H1 (cell line): Measurements from ENCODE around the gene SOCS7. TPM values are rescaled to one million over a fixed set of nuclear protein-coding genes. Genes with fewer than 3 reads are reported as not detected.

ENCODE experiments used
- CTCF ChIA-PET: fragments of 300-600 bp; sonication (Branson Sonifier 250); formaldehyde crosslinking; loops from one replicate; lab custom pipeline; 2021; ENCODE audit not compliant: partially characterized antibody; lab: Charles Lee
- POLR2A ChIA-PET: fragments of 300-600 bp; sonication (Branson Sonifier 250); formaldehyde crosslinking; loops from one replicate; lab custom pipeline; 2021; ENCODE audit warnings: inconsistent platforms; ENCODE audit not compliant: partially characterized antibody; lab: Charles Lee
- DNase-seq, 2 experiments: peaks; one replicate each; pipeline versions ENCODE4 v3.0.0 to v3.0.0-alpha.2; 2010 to 2022; ENCODE audit warnings: low spot score in 2 of 2, low read depth in 1 of 2, mixed read lengths in 1 of 2
- FAIRE-seq: peaks from 2 replicates; lab custom pipeline; 2011; peaks lifted over from hg19 to GRCh38; lab: Jason Lieb, UNC
- H2AFZ ChIP-seq: 2 replicates; pipeline ENCODE4 v1.8.1; 2012; ENCODE audit warnings: low read length, inconsistent platforms
- H2AK5ac ChIP-seq: 2 replicates; pipeline ENCODE4 v1.6.1; 2013; ENCODE audit warnings: low read depth, low read length
- H2BK120ac ChIP-seq: replicated peaks from 2 replicates; pipeline ENCODE3; 2013; ENCODE audit warnings: low read depth, low read length, inconsistent platforms
- H2BK12ac ChIP-seq: 2 replicates; pipeline ENCODE4 v1.6.1; 2013; ENCODE audit warnings: low read depth, low read length
- H2BK15ac ChIP-seq: 2 replicates; pipeline ENCODE4 v1.6.1; 2013; ENCODE audit warnings: low read length
- H2BK20ac ChIP-seq: 2 replicates; pipeline ENCODE4 v1.6.1; 2013; ENCODE audit warnings: low read length
- H2BK5ac ChIP-seq: 2 replicates; pipeline ENCODE4 v1.6.1; 2013; ENCODE audit warnings: low read depth, low read length
- H3K14ac ChIP-seq: 2 replicates; pipeline ENCODE4 v1.6.1; 2013; ENCODE audit warnings: inconsistent platforms; ENCODE audit not compliant: insufficient read length
- H3K18ac ChIP-seq: 2 replicates; pipeline ENCODE4 v1.6.1; 2013; ENCODE audit warnings: low read length; ENCODE audit errors: extremely low read depth
- H3K23ac ChIP-seq: 2 replicates; pipeline ENCODE4 v1.6.1; 2013; ENCODE audit warnings: inconsistent platforms; ENCODE audit not compliant: insufficient read length
- H3K23me2 ChIP-seq: 2 replicates; pipeline ENCODE4 v1.6.1; 2013; ENCODE audit warnings: low read depth, low read length
- H3K27ac ChIP-seq: 2 replicates; pipeline ENCODE4 v1.6.1; 2011; ENCODE audit warnings: low read depth, low read length, inconsistent platforms
- H3K27me3 ChIP-seq, 4 experiments: replicated peaks in 1 of 4; 1 replicate in 1 of 4; 2 replicates in 3 of 4; pipeline versions ENCODE4 v1.6.1 to v1.8.1; 2011 to 2013; ENCODE audit warnings: low read length in 3 of 4, mild to moderate bottlenecking in 3 of 4, inconsistent platforms in 2 of 4, mixed read lengths in 2 of 4, moderate library complexity in 1 of 4; ENCODE audit not compliant: control insufficient read depth in 3 of 4, insufficient read depth in 3 of 4; ENCODE audit errors: extremely low read depth in 1 of 4
- H3K36me3 ChIP-seq, 4 experiments: 2 replicates each; pipeline versions ENCODE4 v1.6.1 to v1.8.1; 2011 to 2013; ENCODE audit warnings: mild to moderate bottlenecking in 4 of 4, low read length in 3 of 4, moderate library complexity in 2 of 4, control low read depth in 1 of 4, inconsistent platforms in 1 of 4; ENCODE audit not compliant: insufficient read depth in 4 of 4, control insufficient read depth in 2 of 4
- H3K4ac ChIP-seq: replicated peaks from 2 replicates; pipeline ENCODE3; 2013; ENCODE audit warnings: low read length, low read depth, mixed read lengths, inconsistent platforms; ENCODE audit not compliant: insufficient read length
- H3K4me1 ChIP-seq, 4 experiments: replicated peaks in 1 of 4; 1 replicate in 1 of 4; 2 replicates in 3 of 4; pipeline versions ENCODE4 v1.6.1 to v1.8.1; 2011 to 2013; ENCODE audit warnings: low read length in 3 of 4, inconsistent platforms in 2 of 4, mixed read lengths in 1 of 4; ENCODE audit not compliant: insufficient read depth in 4 of 4, control insufficient read depth in 3 of 4
- H3K4me2 ChIP-seq, 2 experiments: 2 replicates each; pipeline versions ENCODE4 v1.6.1 to v1.8.1; 2011 to 2013; ENCODE audit warnings: low read depth in 2 of 2, low read length in 2 of 2, control low read depth in 1 of 2, inconsistent platforms in 1 of 2, mild to moderate bottlenecking in 1 of 2; ENCODE audit not compliant: insufficient read depth in 1 of 2
- H3K4me3 ChIP-seq, 4 experiments: fragments of 200-600, 300-600 bp in 1 of 4; sonication (generic), shearing (Covaris generic), sonication (Bioruptor Twin) in 1 of 4; 2 replicates each; pipeline versions ENCODE4 v1.5.1 to v1.8.1; 2011 to 2016; ENCODE audit warnings: low read length in 4 of 4, low read depth in 3 of 4, control low read depth in 2 of 4, inconsistent platforms in 2 of 4, mild to moderate bottlenecking in 2 of 4, mixed read lengths in 1 of 4, moderate library complexity in 1 of 4; ENCODE audit not compliant: insufficient read depth in 2 of 4; ENCODE audit errors: extremely low read depth in 1 of 4
- H3K56ac ChIP-seq: replicated peaks from 2 replicates; pipeline ENCODE3; 2013; ENCODE audit warnings: low read depth, mild to moderate bottlenecking, mixed read lengths, low read length, inconsistent platforms; ENCODE audit not compliant: insufficient read length
- H3K79me1 ChIP-seq: 2 replicates; pipeline ENCODE4 v1.6.1; 2013; ENCODE audit warnings: low read depth, low read length, control low read depth
- H3K79me2 ChIP-seq, 2 experiments: 2 replicates each; pipeline versions ENCODE4 v1.6.1 to v1.8.1; 2012 to 2013; ENCODE audit warnings: low read length in 2 of 2, mild to moderate bottlenecking in 2 of 2, inconsistent platforms in 1 of 2; ENCODE audit not compliant: insufficient read depth in 2 of 2, control insufficient read depth in 1 of 2
- H3K9ac ChIP-seq, 4 experiments: replicated peaks in 1 of 4; 1 replicate in 1 of 4; 2 replicates in 3 of 4; pipeline versions ENCODE4 v1.6.1 to v1.8.1; 2011 to 2013; ENCODE audit warnings: low read depth in 3 of 4, low read length in 3 of 4, control low read depth in 2 of 4, mild to moderate bottlenecking in 2 of 4, moderate library complexity in 2 of 4, inconsistent platforms in 1 of 4; ENCODE audit errors: extremely low read depth in 1 of 4
- H3K9me3 ChIP-seq, 2 experiments: 2 replicates each; pipeline versions ENCODE4 v1.6.1 to v1.8.1; 2012 to 2013; ENCODE audit warnings: mild to moderate bottlenecking in 2 of 2, moderate library complexity in 2 of 2, control low read depth in 1 of 2, inconsistent platforms in 1 of 2, low read depth in 1 of 2, low read length in 1 of 2, mixed read lengths in 1 of 2; ENCODE audit not compliant: insufficient read depth in 2 of 2
- H4K20me1 ChIP-seq, 2 experiments: replicated peaks in 1 of 2; 2 replicates each; pipeline versions ENCODE3 to v1.8.1; 2011 to 2013; ENCODE audit warnings: inconsistent platforms in 2 of 2, low read length in 2 of 2, mild to moderate bottlenecking in 1 of 2; ENCODE audit not compliant: insufficient read depth in 2 of 2, control insufficient read depth in 1 of 2
- H4K5ac ChIP-seq: 2 replicates; pipeline ENCODE4 v1.6.1; 2013; ENCODE audit warnings: low read length, low read depth, mixed read lengths, inconsistent platforms; ENCODE audit not compliant: insufficient read length
- H4K8ac ChIP-seq: 2 replicates; pipeline ENCODE4 v1.8.0; 2013; ENCODE audit warnings: mild to moderate bottlenecking, moderate library complexity, low read length, inconsistent platforms; ENCODE audit not compliant: insufficient read depth; ENCODE audit errors: extremely low read depth
- H4K91ac ChIP-seq: replicated peaks from 2 replicates; pipeline ENCODE3; 2013; ENCODE audit warnings: low read length, mixed read lengths, inconsistent platforms; ENCODE audit not compliant: insufficient read length
- CEBPB ChIP-seq: IDR thresholded peaks from 2 replicates; pipeline ENCODE4 v1.6.1; 2012; ENCODE audit warnings: low read depth, low read length
- CHD2 ChIP-seq: IDR thresholded peaks from 2 replicates; pipeline ENCODE4 v1.6.1; 2012; ENCODE audit warnings: low read length, improper control_type of control experiment
- JUN ChIP-seq: IDR thresholded peaks from 2 replicates; pipeline ENCODE4 v1.6.1; 2011; ENCODE audit warnings: low read depth, mild to moderate bottlenecking, improper control_type of control experiment, low read length
- KDM4A ChIP-seq: IDR thresholded peaks from one replicate; pipeline ENCODE4 v1.7.1; 2012; ENCODE audit warnings: low read depth, mild to moderate bottlenecking, moderate library complexity, low read length, inconsistent platforms; ENCODE audit not compliant: severe bottlenecking
- RNF2 ChIP-seq: fragments of 200-900, 300-1000 bp; sonication (generic); IDR thresholded peaks from 2 replicates; pipeline ENCODE4 v1.7.1; 2016; ENCODE audit warnings: borderline replicate concordance, low read depth, mild to moderate bottlenecking, antibody characterized with exemption, low read length; ENCODE audit not compliant: poor library complexity, severe bottlenecking; ENCODE audit errors: missing control alignments
- SIRT6 ChIP-seq: IDR thresholded peaks from one replicate; pipeline ENCODE4 v1.7.1; 2012; ENCODE audit warnings: low read length, inconsistent platforms
- TAF7 ChIP-seq: optimal IDR thresholded peaks from 2 replicates; pipeline ENCODE3; 2011; ENCODE audit warnings: low read depth, mild to moderate bottlenecking, inconsistent platforms, low read length, moderate library complexity, borderline replicate concordance
- TBP ChIP-seq: IDR thresholded peaks from 2 replicates; pipeline ENCODE4 v1.6.1; 2011; ENCODE audit warnings: low read depth, low read length, improper control_type of control experiment
- ZNF274 ChIP-seq: IDR thresholded peaks from 2 replicates; pipeline ENCODE4 v1.7.0; 2012; ENCODE audit warnings: low read length, borderline replicate concordance; ENCODE audit errors: extremely low read depth
- WGBS, 2 experiments: shearing (Covaris generic) in 1 of 2; methylation state at CpG; one replicate each; pipeline versions ENCODE4 v1.1.6 to v1.1.7; 2013 to 2015; ENCODE audit warnings: low lambda C conversion rate in 2 of 2, mixed read lengths in 2 of 2, inconsistent platforms in 1 of 2, low coverage in 1 of 2, missing lambda C conversion rate in 1 of 2; ENCODE audit not compliant: insufficient replicate concordance in 2 of 2, insufficient coverage in 1 of 2, insufficient read length in 1 of 2; ENCODE audit errors: extremely low coverage in 1 of 2, missing lambda C conversion rate in 1 of 2; 5-methylcytosine and 5-hydroxymethylcytosine counted together
- polyA plus RNA-seq, 7 experiments: library from polyadenylated mRNA; depleted of rRNA in 3 of 7; stranded (reverse) in 5 of 7; unstranded in 2 of 7; fragments of >200 nt in 5 of 7; fragments of 200-250 nt in 2 of 7; gene quantifications; 1 replicate in 5 of 7; 2 replicates in 1 of 7; 4 replicates in 1 of 7; pipeline versions ENCODE4 v1.2.1 to v1.2.3, GENCODE V29; 2011 to 2013; ENCODE audit warnings: missing spikeins in 2 of 7, mixed read lengths in 2 of 7
- total RNA-seq: library from RNA; stranded (reverse); fragmentation: NEBNext Ultra II Directional; extraction: Animal tissue kit (Norgen Biotek cat#: 25700); gene quantifications from 2 replicates; pipeline ENCODE4 v1.2.1, GENCODE V29; 2021

Gene SOCS7
- total and polyA plus RNA-seq, 2 of the 8 experiments (the other 6 are each of a cell fraction or from before 2014, with no cell fraction given): 13.5 to 26.9 TPM

DNA sequence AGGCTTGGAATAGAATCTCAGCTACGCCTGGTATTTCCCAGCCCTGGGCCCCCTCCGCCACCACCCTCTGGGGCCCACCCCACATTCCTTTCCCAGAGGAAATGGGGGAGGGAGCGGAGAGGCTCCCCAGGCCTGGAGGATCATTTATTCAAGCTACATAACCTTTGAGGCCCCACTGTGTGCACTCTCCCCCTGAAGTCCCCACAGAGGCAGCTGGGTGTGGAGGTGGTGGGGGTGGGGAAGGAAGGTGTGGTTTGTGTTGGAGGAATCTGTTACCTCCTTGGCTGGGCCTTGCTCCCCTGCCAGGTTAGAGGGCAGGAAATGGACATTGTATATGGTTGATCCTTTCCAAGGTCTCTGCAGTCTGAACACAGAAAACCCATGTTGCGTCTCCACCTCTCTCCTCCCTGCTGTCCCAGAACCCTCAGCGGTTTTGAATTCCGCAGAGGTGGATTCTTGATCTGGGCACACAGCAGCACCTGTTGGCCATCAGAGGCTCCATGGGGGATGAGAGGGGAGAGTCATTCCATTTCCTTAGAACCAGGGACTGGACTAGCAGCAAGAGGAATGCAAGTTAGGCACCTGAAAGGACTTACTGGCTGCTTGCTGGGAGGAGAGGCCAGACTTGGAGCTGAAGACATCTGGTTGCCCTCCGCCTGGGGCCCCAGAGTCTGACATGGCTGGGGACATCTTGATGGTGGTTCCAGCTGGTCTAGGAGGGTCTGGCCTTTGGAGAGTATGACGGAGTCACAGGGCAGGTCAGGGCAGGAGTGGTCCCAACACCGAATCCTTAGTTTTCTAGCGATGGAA is 99.6 kb downstream of the SOCS7 start:
- Histone ChIP-seq H2AK5ac (peak overlapping the region; percentile 99), H3K9me3 (no peaks in the 10 kb centered on the region), H3K27me3 (no peaks in the 10 kb centered on the region), H2BK15ac (peak overlapping the region; percentile 98; the same call in 1 of the 2 replicates), H4K20me1 (no peaks in the 10 kb centered on the region), H3K4me3 (peak overlapping the region; percentile 23 to 57 (median 52); a peak in 7 of 8 replicates), H2BK12ac (peak overlapping the region; percentile 100), H3K4me2 (peak overlapping the region; percentile 88 to 93), H3K79me1 (peaks cover 27% of the 10 kb centered on the region), H2AFZ (no peak overlapping the region), H4K8ac (peak overlapping the region; percentile 60; the same call in 1 of the 2 replicates), H2BK20ac (peak overlapping the region; percentile 99), H3K4ac (peak overlapping the region; percentile 99), H3K4me1 (peaks cover 32 to 66% (median 60%) of the 10 kb centered on the region in 4 experiments), H3K14ac (peak overlapping the region; percentile 20), H3K36me3 (no peaks in the 10 kb centered on the region; a peak in 2 of 8 replicates), H3K27ac (peak overlapping the region; percentile 95), H3K18ac (peak overlapping the region; percentile 95), H4K5ac (peak overlapping the region; percentile 56), H4K91ac (peak overlapping the region; percentile 99), H3K56ac (peak overlapping the region; percentile 91), H2BK120ac (peak overlapping the region; percentile 94), H3K9ac (peak overlapping the region in 3 of 4 experiments; percentile 70 to 74 (median 73); a peak in 6 of 7 replicates), H3K23me2 (peaks cover 17% of the 10 kb centered on the region), H3K79me2 (peaks cover 5 to 68% of the 10 kb centered on the region in 2 experiments), H3K23ac (no peak overlapping the region), H2BK5ac (peak overlapping the region; percentile 99)
- WGBS, 2 experiments: 3% methylated on average over 10 of the region's 10 CpGs; no CpG with 5 or more reads in 1 of the 2 experiments
- FAIRE-seq (no peak), DNase-seq (peak; percentile 84 to 93)
- ChIA-PET POLR2A (interaction anchor here (0.7 to 6.9 kb wide), 30 partner anchors 8 to 295 kb away, joined by 3 to 107 read pairs (median 4); partner anchors contain the start of gene ARHGAP23), CTCF (interaction anchor here (0.7 to 10.5 kb wide), 17 partner anchors 9 to 216 kb away, joined by 3 to 167 read pairs (median 3); partner anchors contain the start of gene ARHGAP23)
- TF ChIP-seq CEBPB (no peak), ZNF274 (no peak), KDM4A (peak; percentile 13), TBP (no peak), JUN (no peak), RNF2 (no peak), TAF7 (peak; percentile 38), SIRT6 (peak; percentile 68), CHD2 (no peak)
